GM19328 (cell line): Measurements from ENCODE around the gene CEP170.
"Not testable (repeated sequence)": the region's sequence is repeated elsewhere in the genome, so short reads cannot be mapped to it uniquely, and the experiment has no call there.

Experiments
- ATAC-seq: cut with Tn5 transposase; IDR thresholded peaks from one replicate; pipeline ENCODE4 v1.9.1; 2021; ENCODE audit warnings: mild to moderate bottlenecking, moderate library complexity; ENCODE audit not compliant: unreplicated experiment

The CEP170 gene

DNA sequence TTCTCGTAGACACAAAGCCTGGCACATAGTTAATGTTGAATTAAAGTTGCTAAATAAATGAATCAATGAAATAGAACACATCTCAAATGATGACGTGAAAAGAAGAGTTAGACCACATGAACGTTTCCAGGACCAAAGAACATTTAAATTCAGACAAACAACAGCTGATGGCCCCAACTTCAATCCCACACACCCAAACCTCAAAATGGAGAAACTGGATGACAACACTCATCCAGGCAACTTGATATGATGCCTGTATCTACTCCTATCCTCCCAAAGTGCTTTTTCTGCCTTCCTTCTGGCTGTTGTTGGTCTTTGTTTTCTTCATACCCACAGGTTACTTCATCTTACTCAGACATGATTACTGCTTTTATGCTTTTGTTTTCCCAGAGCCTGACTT is 71.9 kb downstream of the CEP170 start:
- not testable (repeated sequence) for ATAC-seq

DNA sequence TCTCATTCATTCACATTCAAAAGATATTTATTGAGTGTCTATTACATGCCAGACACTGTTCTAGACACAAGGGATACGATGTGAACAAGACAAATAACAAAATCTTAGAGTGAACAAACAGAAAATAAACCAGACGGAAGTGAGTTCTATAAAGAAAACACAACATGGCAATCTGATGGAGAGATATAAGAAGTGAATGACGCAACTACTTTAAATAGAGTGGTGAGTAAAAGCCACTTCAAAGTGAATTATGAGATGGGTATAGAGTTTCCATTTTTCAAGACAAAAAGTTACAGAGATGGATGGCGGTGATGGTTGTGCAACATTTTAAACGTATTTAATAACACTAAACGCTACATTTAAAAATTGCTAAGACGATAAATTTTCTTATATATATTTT is 75.4 kb downstream of the CEP170 start:
- ATAC-seq = no peak

DNA sequence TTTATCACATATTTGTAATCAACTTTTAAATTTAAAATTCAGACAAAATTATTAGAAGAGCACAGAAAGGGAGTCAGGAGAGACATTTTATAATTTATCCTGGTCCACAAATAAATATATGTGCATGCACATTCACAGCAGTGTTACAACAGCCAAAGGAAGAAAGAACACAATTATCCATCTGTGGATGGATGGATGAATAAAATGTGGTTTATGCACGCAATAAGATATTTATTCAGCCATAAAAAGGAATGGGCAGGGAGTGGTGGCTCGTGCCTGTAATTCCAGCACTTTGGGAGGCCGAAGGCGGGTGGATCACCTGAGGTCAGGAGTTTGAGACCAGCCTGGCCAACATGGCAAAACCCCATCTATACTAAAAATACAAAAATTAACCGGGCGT is 77.3 kb downstream of the CEP170 start:
- not testable (repeated sequence) for ATAC-seq

- not testable (repeated sequence) for ATAC-seq
Measured at GRCh38 chr1:243173758-243174369, 81.2 kb downstream of the CEP170 start.

DNA sequence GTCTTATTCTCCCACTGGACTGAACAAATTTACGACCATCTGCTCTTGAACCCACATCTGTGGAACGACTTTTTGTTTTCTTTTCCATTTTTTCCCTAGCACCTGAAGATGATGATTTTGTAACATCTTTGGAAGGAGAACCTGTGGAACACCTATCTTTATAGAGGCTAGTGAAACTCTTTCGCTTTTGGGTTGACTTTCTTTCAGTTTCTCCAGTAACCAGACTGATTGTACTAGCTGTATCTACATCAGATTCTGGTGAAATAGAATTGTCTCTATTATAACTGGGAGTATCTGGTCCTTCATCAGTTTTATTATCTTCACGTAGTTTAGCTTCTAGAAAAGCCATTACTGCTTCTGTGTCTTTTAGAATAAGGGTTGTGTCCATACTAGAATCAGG is 90.2 kb downstream of the CEP170 start:
- not testable (repeated sequence) for ATAC-seq

GRCh38 chr1:243150906-243151305 is 104.2 kb downstream of the CEP170 start:
- not testable (repeated sequence) for ATAC-seq

DNA sequence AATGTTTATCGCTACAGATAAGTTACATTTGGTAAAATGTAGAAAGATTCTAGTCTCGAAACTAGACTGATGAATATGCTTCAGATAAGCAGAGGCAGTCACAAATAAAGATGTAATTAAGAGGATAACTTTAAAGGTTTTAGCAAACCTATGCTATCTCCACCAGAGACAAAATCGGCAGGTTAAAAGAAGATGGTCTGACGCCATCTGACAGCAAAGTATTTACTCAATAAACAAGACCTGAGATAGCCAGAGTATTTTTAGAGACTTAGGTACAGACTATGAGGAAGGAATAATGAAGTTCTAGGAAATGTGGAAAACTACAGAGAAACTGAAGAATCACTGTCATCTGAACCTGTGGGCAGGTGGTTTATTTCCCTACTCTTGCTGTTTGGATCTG is 106.0 kb downstream of the CEP170 start:
- not testable (repeated sequence) for ATAC-seq

GRCh38 chr1:243147351-243147750 is 107.7 kb downstream of the CEP170 start:
- not testable (repeated sequence) for ATAC-seq

DNA sequence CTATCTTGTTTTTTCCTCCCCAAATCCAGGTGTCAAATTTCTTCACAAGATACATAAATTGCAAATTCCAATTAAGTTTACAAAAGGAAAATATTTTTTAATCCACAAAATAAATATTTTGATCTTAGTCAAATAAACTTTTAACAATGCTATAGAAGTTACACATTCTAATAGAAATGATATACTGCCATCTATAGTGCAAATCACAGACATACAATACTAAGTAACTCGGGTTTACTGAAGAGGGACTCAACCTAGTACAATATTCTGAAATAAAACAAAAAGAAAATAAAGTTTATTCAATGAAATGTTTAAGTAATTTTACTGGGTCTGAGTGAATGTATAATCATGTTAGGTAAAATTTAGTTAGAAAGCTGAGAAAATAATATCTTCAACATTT is 114.6 kb downstream of the CEP170 start:
- ATAC-seq = not testable (repeated sequence)

DNA sequence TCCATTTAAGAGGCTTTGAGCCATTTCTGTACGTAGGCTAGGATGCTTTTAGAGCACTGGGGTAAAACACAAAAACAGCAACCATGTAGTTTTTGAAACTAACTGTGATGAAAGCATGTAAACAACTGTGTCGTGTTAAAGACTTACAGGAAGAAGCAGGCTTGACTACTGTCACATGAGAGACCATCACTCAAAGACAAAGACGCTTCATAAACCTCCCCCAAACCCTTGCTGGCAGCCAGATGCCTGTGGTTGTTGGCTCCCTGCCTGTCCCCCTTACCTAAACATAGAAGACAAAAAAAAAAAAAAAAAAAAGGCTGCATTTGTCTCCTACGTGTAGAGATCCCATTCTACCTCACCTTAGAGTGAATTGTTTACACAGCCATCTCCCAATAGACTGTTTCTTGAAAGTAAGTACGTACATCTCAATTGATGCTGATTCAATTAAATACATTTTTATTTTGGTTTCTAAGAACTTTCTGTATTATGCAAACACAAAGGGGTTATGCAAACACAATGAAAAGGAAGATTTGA is 132.1 kb downstream of the CEP170 start:
- not testable (repeated sequence) for ATAC-seq

GRCh38 chr1:243121939-243122338 is 133.1 kb downstream of the CEP170 start:
- ATAC-seq = not testable (repeated sequence)

GRCh38 chr1:243118601-243119322 is 136.3 kb downstream of the CEP170 start:
- ATAC-seq = not testable (repeated sequence)

DNA sequence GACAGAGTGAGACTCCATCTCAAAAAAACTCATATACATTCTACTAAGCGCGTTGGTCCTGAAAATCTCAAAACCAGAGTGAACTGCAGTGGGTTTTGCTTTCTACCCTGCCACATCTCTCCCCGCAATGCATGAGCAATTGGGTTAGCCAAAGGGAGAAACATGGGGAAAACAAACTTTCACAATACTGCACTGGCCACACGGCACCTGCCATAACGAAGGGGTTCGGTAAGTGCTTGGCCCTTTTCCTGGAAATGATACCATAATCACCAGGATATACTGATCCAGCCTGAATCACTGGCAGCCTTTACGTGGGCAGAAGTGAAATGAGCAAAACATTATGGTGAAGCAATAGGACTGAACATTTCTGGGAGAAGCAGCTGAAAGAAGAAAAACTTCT is 138.9 kb downstream of the CEP170 start:
- ATAC-seq = not testable (repeated sequence)

- ATAC-seq = not testable (repeated sequence)
Measured at GRCh38 chr1:243114769-243115168, 140.3 kb downstream of the CEP170 start.

- ATAC-seq = peak; percentile 84
Measured at GRCh38 chr1:243114059-243114713, 140.9 kb downstream of the CEP170 start.

DNA sequence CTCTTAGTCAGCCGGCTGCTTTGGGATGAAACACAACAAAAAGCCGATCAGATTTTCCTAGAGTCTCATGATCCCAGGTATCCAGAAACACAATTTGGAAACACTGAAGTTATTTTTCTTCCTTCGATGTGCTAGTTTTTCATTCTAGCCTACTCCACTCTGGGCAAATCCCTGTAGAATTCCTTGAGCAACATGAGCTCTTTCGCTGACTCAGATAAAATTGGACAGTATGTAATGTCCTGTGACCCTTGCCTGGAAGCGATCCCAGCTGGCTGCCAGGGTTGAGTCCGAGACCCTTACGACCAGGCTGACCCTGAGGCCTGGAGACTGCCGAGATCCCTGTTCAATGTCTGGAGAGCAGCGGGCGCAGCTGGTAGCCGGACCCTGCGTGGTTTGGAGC is 147.9 kb downstream of the CEP170 start:
- ATAC-seq = not testable (repeated sequence)

DNA sequence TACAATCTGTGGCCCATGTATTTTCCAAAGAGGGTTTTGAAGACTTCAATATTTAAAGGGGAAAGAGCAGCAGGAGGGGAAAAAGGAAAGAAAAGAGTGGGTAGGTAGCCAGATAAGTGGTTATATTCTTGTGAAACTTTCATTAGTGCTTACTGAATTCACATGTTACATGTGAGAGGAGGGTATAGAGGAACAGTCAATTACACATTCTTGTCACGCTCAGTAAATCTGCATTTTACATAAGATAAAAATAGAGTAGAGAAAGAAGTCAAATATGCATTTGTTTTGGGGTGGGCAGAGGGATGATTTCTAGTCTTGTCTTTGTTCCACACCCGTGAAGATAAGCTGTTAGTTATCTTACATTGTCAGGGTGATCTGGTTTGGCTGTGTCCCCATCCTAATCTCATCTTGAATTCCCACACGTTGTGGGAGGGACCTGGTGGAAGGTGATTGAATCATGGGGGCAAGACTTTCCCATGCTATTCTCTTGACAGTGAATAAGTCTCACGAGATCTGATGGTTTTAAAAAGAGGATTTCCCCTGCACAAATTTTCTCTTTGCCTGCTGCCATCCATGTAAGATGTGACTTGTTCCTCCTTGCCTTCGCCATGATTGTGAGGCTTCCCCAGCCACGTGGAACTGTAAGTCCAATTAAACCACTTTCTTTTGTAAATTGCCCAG is 149.3 kb downstream of the CEP170 start:
- not testable (repeated sequence) for ATAC-seq

GRCh38 chr1:243105104-243105503 is 150.0 kb downstream of the CEP170 start:
- not testable (repeated sequence) for ATAC-seq

GRCh38 chr1:243104452-243104851 is 150.6 kb downstream of the CEP170 start:
- not testable (repeated sequence) for ATAC-seq

DNA sequence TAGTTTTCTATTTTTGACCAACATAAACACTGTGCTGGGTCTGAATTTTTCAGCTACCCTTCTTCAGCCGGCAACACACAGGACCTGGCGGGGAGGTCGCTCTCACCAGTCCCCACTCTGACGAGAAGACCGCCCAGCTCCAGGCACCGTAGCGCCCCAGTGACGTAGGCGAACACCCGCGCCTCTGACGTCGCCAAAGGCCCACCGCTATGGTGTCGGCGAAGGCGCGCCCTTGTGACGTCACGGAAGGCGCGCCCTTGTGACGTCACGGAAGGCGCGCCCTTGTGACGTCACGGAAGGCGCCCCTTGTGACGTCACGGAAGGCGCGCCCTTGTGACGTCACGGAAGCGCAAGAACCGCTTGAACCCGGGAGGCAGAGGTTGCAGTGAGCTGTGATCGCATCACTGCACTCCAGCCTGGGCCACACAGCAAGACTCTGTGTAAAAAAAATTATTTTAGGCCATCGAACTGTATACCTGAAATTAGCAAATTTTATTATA is 153.5 kb downstream of the CEP170 start:
- peak; percentile 57 for ATAC-seq

GRCh38 chr1:243087368-243087767 is 167.7 kb downstream of the CEP170 start:
- not testable (repeated sequence) for ATAC-seq
